ENCODE measurements around the gene CUZD1. TPM values are rescaled to one million over a fixed set of nuclear protein-coding genes. Genes with fewer than 3 reads are reported as not detected.

Gene CUZD1
- total RNA-seq, 1 experiment from 2014 or later: 2.1 TPM

- CTCF ChIA-PET: no interaction called here
- Histone ChIP-seq H3K4me1 (ENCODE audit: insufficient read depth, low read length, poor library complexity, severe bottlenecking) (no peaks in the 10 kb centered on the region), H3K4me3 (ENCODE audit: low read depth, low read length, poor library complexity, severe bottlenecking) (no peak overlapping the region), H3K27me3 (replicated peaks; ENCODE audit: insufficient read depth, low read depth, low read length, poor library complexity) (peaks cover 35% of the 10 kb centered on the region), H3K36me3 (ENCODE audit: insufficient read depth, low read length, poor library complexity, severe bottlenecking) (no peaks in the 10 kb centered on the region), H3K9me3 (ENCODE audit: low read depth, low read length, poor library complexity, severe bottlenecking) (no peaks in the 10 kb centered on the region), H3K27ac (ENCODE audit: low read depth, low read length, poor library complexity, severe bottlenecking) (no peak overlapping the region)
- no peak for TF ChIP-seq CTCF (conservative IDR thresholded peaks at IDR 0.05; ENCODE audit: low read depth, low read length)
- no peak for TF ChIP-seq EZH2 (IDR thresholded peaks at IDR 0.05; ENCODE audit: borderline replicate concordance, low read depth, low read length, poor library complexity, severe bottlenecking)
- POLR2A ChIA-PET (ENCODE audit: low non-redundant PET): no interaction called here
- BruUV-seq (replicated peaks): no TSS peak
- intact Hi-C loops (cut with micrococcal nuclease; ENCODE audit: unreplicated experiment): no loop called here
- DNase-seq (ENCODE audit: low spot score): no peak
Observed at GRCh38 chr10:122830273-122830964, 15.2 kb downstream of the CUZD1 start.

- no peak for TF ChIP-seq EZH2 (IDR thresholded peaks at IDR 0.05; ENCODE audit: borderline replicate concordance, low read depth, low read length, poor library complexity, severe bottlenecking)
- TF ChIP-seq CTCF (conservative IDR thresholded peaks at IDR 0.05; ENCODE audit: low read depth, low read length): no peak
- H3K27ac ChIP-seq (ENCODE audit: low read depth, low read length, poor library complexity, severe bottlenecking): no peak overlapping the region
- intact Hi-C loops (cut with micrococcal nuclease; ENCODE audit: unreplicated experiment): no loop called here
- no peaks in the 10 kb centered on the region for H3K4me1 ChIP-seq (ENCODE audit: insufficient read depth, low read length, poor library complexity, severe bottlenecking)
- CTCF ChIA-PET: no interaction called here
- H3K36me3 ChIP-seq (ENCODE audit: insufficient read depth, low read length, poor library complexity, severe bottlenecking): no peaks in the 10 kb centered on the region
- H3K4me3 ChIP-seq (ENCODE audit: low read depth, low read length, poor library complexity, severe bottlenecking): no peak overlapping the region
- H3K9me3 ChIP-seq (ENCODE audit: low read depth, low read length, poor library complexity, severe bottlenecking): no peaks in the 10 kb centered on the region
- no peak for DNase-seq (ENCODE audit: low spot score)
- BruUV-seq (replicated peaks): no TSS peak
- POLR2A ChIA-PET (ENCODE audit: low non-redundant PET): no interaction called here
- peaks cover 45% of the 10 kb centered on the region for H3K27me3 ChIP-seq (replicated peaks; ENCODE audit: insufficient read depth, low read depth, low read length, poor library complexity)
Observed at GRCh38 chr10:122829454-122829853, 16.2 kb downstream of the CUZD1 start.

GRCh38 chr10:122828716-122829255, 16.9 kb downstream of the CUZD1 start:
- no peak for DNase-seq (ENCODE audit: low spot score)
- Histone ChIP-seq H3K27ac (ENCODE audit: low read depth, low read length, poor library complexity, severe bottlenecking) (no peak overlapping the region), H3K36me3 (ENCODE audit: insufficient read depth, low read length, poor library complexity, severe bottlenecking) (no peaks in the 10 kb centered on the region), H3K27me3 (replicated peaks; ENCODE audit: insufficient read depth, low read depth, low read length, poor library complexity) (peaks cover 48% of the 10 kb centered on the region), H3K4me1 (ENCODE audit: insufficient read depth, low read length, poor library complexity, severe bottlenecking) (no peaks in the 10 kb centered on the region), H3K4me3 (ENCODE audit: low read depth, low read length, poor library complexity, severe bottlenecking) (no peak overlapping the region), H3K9me3 (ENCODE audit: low read depth, low read length, poor library complexity, severe bottlenecking) (no peaks in the 10 kb centered on the region)
- ChIA-PET CTCF (no interaction called here), POLR2A (ENCODE audit: low non-redundant PET) (no interaction called here)
- intact Hi-C loops (cut with micrococcal nuclease; ENCODE audit: unreplicated experiment): no loop called here
- TF ChIP-seq CTCF (conservative IDR thresholded peaks at IDR 0.05; ENCODE audit: low read depth, low read length): no peak
- no TSS peak for BruUV-seq (replicated peaks)
